Fibroblast of pulmonary artery (primary cell): ENCODE measurements around the gene SPSB4.
A peak's percentile ranks its signal among the peaks of the same experiment; 100 is the strongest.

Source experiments
- DNase-seq: peaks from one replicate; pipeline ENCODE4 v3.0.0-alpha.2; 2010; ENCODE audit warnings: low read depth
- H3K4me3 ChIP-seq: replicated peaks from 2 replicates; pipeline ENCODE4 v1.5.1; 2011; ENCODE audit warnings: low read depth, mild to moderate bottlenecking, control low read depth, low read length, moderate library complexity
- CTCF ChIP-seq: IDR thresholded peaks from 2 replicates; pipeline ENCODE4 v1.5.1; 2011; ENCODE audit warnings: mild to moderate bottlenecking, control low read depth, low read length, inconsistent platforms; ENCODE audit errors: missing control alignments

Gene SPSB4

GRCh38 chr3:141050576-141051442, at the start of gene SPSB4:
Gene SPSB4, plus strand, starts transcription at chr3:141051347. Its CDS starts 14,758 bp downstream, at chr3:141066105.
- peak; percentile 15 for DNase-seq
- no peak within 1 kb of the TSS for H3K4me3 ChIP-seq
- no peak for TF ChIP-seq CTCF

DNA sequence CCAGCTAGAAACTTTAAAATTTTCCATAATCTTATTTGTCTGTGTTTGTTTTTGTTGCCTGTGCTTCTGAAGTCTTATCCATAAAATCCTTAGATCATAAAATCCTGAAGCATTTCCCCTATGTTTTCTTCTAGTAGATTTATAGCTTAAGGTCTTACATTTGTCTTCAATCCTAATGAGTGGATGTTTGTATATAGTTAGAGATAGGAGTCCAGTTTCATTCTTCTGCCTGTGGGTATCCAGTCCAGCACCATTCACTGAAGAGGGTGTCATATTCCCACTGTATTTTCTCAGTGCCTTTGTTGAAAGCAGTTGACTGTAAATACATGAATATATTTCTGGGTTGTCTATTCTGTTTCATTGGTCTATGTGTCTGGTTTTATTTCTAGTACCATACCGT, 44.8 kb upstream of the SPSB4 start:
- no peak for TF ChIP-seq CTCF
- no peak overlapping the region for H3K4me3 ChIP-seq
- DNase-seq = no peak

GRCh38 chr3:141009496-141009895, 41.7 kb upstream of the SPSB4 start:
- TF ChIP-seq CTCF = no peak
- no peak for DNase-seq
- no peak overlapping the region for H3K4me3 ChIP-seq

DNA sequence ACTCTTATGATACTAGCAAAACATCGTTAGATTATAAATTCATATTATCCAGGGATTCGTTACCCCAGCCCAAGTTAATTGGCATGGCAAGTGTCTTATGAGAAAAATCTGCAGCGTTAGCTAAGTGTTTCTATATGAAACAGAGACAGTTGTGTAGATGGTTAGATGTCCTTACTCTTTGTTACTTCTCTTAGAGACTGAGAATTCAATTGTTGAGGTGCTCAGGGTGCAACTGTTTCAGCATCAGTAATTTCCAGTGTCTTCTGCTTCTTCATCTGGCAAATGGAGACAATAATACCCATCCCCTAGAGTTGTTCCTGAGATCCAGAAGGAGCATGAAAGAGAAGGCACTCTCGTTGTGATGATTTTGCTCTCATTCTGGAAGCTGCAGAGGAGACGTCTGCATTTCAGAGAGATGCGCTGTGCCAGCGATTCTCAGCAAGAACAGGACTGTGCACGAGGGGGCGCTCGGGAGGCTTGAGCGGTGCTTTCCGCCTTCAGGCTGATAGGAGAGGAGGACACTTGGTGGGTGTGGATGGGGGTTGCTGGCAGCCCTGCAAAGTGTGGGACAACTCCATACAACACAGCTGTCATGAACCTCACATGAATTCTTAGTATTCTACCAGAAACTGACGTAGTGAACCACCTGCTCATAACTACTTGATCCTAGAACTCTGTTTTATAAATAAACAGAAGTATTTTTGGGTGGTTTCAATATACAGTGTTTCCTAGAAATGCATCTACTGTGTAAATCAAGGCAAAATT, 39.7 kb upstream of the SPSB4 start:
- peak; percentile 62 for DNase-seq
- H3K4me3 ChIP-seq = no peak overlapping the region
- TF ChIP-seq CTCF = peak; percentile 89

DNA sequence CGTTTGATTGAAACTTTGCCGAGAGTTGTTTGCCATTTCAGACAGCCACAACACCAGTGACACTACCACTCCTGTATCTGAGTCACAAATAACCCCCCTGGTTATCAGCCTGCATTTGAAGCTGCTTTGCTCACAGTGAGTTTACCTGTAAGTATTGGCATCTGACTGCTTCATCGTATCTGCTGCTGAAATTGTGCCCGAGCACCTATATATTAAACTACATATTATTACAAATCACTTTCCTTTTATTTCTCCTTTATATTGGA, 39.2 kb upstream of the SPSB4 start:
- no peak for DNase-seq
- no peak for TF ChIP-seq CTCF
- H3K4me3 ChIP-seq = no peak overlapping the region

- no peak overlapping the region for H3K4me3 ChIP-seq
- DNase-seq = no peak
- TF ChIP-seq CTCF = no peak
Observed at GRCh38 chr3:141012571-141012970, 38.6 kb upstream of the SPSB4 start.
